Measurements from ENCODE around the gene PASK.

Gene PASK

DNA sequence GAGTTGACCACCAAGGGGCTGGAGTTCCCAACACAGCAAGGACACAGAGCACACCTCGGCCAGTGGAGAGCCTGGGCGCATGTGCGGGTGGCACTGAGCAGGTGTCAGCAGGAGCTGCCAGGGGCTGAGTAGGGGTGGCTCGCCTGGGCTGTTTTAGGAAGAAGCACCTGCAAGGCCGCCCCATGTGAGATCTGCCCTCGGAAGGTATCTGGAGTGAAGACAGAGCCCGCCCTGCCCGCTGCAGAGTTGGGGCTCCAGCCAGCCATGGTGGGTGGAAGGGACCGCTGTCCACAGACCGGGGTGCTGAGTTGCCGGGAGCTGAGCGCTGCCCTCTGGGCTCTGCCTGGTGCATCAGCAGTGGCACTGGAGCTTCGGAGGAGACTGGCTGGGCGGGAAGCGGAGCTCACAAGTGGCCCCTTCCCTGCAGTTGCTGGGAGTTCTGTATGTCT, 82.4 kb downstream of the PASK start:
- DNase-seq, result no peak

DNA sequence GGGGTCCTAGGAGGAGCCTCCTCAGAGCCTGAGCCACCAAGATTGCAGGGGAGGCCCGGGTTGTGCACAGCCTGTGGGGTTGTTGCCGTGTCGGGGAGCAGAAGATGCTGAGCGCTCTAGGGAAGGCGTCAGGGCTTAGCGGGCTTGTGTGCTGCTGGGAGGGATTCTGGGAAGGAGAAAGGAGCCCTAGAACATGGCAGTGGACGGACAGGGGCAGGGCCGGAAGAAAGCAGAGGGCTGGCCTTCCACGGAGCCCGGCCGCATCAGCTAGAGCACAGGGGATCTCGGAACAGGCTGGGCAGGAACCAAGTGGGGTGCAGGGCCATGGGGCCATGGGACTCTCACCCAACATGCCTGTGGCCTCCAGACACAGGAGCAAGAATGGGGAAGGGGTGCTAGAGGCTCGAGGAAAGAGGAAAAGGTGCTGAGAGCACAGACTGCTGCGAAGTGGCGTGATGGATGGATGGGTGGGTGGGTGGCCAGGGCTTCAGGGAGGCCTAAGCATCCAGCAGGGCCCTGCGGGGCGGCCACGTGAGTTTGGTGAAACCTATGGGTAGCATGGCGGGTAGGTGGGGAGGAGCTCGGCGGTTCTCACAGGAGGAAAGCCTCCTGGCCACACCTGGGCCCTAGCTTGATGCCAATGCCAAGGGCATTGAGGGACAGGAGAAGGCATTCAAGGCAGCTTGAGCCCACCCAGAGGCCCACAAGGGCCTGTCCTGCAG, 82.9 kb downstream of the PASK start:
- no peak for DNase-seq

DNA sequence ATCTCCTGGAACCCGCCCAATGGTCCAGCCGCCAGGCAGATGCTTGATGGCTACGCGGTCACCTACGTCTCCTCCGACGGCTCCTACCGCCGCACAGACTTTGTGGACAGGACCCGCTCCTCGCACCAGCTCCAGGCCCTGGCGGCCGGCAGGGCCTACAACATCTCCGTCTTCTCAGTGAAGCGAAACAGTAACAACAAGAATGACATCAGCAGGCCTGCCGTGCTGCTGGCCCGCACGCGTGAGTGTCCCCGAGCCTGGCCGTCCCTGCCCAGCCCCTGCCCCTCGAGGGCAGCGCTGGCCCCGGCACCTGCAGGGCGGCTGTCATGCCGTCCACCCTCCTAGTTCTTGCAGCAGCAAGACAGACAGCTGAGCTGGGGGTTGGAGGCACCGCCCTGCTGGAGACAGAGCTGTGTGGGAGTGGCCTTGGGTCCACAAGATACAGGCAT, 83.9 kb downstream of the PASK start:
- no peak for DNase-seq

DNA sequence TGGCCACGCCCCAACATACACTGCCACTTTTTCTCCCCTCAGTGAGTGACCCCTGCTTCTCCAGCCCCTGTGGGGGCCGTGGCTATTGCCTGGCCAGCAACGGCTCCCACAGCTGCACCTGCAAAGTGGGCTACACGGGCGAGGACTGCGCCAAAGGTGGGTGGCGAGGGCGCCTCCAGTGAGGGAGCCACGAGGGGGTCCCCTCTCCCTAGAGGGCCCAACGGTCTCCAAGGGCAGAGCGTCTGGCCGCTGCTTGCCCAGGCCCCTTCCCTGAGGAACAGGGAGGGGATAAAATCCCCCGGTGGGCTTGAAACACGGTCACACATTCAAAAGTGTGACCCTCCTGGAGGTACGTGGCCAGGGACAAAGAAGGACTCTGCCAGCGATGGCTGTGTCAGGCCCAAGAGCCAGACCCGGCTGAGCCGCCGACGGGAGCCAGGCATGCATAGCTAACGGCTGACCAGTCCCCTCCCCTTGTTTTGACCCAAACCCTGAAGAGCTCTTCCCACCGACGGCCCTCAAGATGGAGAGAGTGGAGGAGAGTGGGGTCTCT, 84.4 kb downstream of the PASK start:
- no peak for DNase-seq

DNA sequence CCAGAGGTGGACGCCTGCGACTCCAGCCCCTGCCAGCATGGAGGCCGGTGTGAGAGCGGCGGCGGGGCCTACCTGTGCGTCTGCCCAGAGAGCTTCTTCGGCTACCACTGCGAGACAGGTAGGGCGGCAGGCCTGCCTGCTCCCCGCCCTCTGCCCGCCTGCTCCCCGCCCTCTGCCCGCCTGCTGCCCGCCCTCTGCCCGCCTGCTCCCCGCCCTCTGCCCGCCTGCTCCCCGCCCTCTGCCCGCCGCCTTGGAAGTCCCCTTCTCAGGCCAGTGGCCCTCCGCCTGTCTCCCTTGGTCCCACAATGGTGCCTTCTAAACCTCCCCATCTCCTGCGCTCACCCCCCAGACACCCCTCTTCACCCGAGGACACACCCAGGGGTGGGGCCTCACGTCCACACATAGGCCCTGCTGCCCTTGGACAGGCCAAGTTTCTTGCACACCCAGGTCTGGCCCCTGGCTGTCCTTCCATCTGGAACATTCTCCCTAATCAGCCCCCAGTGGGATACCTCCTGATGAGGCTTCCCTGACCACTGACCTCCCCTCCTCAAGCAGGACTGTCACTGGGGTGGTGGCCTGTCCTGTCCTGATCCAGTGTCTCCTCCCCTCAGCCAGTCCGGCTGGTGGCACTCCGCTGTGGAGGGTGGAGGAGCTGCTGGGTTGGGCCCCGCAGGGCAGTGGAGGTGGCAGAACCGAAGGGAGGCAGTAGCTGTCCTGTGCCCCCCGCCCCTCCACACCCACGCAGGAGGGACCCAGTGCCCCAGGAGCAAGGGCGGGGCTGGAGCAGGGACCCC, 85.1 kb downstream of the PASK start:
- peak in 4 of 51 donors; percentile 9 to 27 (median 20) for DNase-seq

DNA sequence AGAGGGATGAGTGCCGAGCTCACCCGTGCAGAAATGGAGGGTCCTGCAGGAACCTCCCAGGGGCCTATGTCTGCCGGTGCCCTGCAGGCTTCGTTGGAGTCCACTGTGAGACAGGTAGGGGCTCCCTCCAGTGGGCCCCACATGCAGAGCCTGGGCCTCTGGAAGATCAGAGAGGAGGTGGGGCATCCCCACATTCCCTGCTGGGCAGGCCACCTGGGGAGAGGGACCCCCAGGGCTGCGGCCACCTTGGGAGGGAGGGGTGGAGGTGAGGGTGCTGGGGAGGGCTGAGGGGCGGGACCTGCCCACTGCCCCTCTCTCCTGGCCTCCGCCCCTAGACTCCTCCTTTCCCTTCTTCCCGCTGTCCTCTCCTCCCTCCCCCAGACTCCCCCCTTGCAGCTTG, 85.7 kb downstream of the PASK start:
- no peak for DNase-seq

DNA sequence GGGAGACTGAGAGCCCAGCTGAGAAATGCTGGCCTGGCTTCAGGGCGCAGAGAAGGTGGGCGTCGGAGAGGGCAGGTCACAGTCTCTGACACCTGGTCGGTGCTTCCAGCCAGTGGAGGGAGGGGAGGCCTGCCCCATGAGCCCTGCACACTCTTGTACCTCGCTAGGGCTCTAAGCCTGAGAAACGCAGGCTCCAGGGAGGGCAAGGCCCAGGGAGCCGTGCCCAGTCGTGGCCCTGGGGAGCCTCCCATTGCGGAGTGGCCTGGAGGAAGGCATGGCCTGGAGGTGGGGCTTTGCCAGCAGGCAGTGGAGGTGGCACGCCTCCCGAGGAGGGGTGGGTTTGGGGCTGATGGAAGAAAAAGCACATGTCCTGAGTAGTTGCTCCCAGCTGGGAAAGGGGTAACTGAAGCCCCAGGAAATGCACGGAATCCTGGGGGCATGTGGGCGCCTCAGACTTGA, 86.2 kb downstream of the PASK start:
- DNase-seq, result no peak

DNA sequence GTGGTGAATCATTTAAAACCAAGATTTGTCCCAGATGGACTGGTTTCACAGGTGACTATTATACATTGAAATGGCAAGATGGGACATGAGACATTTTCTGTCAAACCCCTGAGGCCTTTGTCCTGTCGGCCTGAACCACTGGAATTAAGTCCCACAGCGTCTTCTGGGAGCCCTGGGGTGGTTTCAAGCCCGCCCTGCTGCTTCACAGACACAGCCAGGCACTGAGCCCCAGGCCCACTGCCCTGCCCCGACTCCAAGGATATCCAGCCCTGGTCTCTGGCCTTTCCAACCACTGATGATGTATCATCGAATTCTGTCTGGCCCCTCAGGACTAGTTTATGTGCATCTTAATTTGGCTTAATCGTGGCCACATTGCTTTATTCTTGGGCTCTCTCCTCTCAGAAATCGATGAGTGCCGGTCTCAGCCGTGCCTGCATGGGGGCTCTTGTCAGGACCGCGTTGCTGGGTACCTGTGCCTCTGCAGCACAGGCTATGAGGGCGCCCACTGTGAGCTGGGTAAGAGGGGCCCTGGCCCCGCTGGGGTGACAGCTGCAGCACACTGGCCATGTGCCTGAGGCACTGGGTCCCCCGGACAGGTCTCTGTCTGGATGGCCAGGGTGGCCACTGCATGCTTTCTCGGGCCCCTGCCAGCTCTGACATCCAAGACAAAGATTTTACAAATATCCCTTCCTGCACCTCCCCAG, 86.7 kb downstream of the PASK start:
- no peak for DNase-seq

DNA sequence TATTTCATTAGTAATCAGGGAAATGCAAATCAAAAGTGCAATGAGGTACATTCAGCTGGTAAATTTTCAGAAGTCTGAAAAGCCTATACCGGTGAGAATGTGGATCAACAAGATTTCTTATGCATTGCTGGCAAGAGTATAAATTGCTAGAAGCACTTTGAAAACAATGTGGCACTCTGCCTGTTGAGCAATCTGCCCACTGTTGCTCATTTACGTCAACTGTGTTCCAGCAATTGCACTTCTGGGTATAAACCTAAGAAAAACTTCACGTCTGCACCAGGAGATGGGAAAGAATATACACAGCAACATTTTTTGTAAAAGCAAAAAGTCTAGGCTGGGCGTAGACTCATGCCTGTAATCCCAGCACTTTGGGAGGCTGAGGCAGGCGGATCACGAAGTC, 88.0 kb downstream of the PASK start:
- no peak for DNase-seq

Measured in hypothalamus (tissue), 51 donors.